Measurements from ENCODE around the gene INPPL1.

The INPPL1 gene

GRCh38 chr11:72218251-72218745 is 6.3 kb upstream of the INPPL1 start:
- DNase-seq (ENCODE audit: low read depth): no peak

- no peak for DNase-seq (ENCODE audit: low read depth)
These were observed 3.7 kb upstream of the INPPL1 start for GRCh38 chr11:72220696-72221363.

GRCh38 chr11:72221386-72222075 is 3.0 kb upstream of the INPPL1 start:
- DNase-seq (ENCODE audit: low read depth): no peak

GRCh38 chr11:72222106-72222891 is 2.3 kb upstream of the INPPL1 start:
- DNase-seq (ENCODE audit: low read depth): no peak

- peak; percentile 56 for DNase-seq (ENCODE audit: low read depth)
These were observed 1.5 kb upstream of the INPPL1 start for GRCh38 chr11:72222907-72223614.

GRCh38 chr11:72223615-72224563 is 678 bp upstream of the INPPL1 start:
- DNase-seq (ENCODE audit: low read depth): no peak

- no peak for DNase-seq (ENCODE audit: low read depth)
These were observed 914 bp downstream of the INPPL1 start for GRCh38 chr11:72225411-72225951.

GRCh38 chr11:72226701-72227100 is 2.1 kb downstream of the INPPL1 start:
- DNase-seq (ENCODE audit: low read depth): no peak

GRCh38 chr11:72227316-72228228 is 3.0 kb downstream of the INPPL1 start:
- DNase-seq (ENCODE audit: low read depth): no peak

GRCh38 chr11:72228229-72228843 is 3.8 kb downstream of the INPPL1 start:
- DNase-seq (ENCODE audit: low read depth): no peak

GRCh38 chr11:72228844-72229231 is 4.3 kb downstream of the INPPL1 start:
- no peak for DNase-seq (ENCODE audit: low read depth)

- no peak for DNase-seq (ENCODE audit: low read depth)
These were observed 4.9 kb downstream of the INPPL1 start for GRCh38 chr11:72229336-72229924.

- DNase-seq (ENCODE audit: low read depth): no peak
These were observed 5.6 kb downstream of the INPPL1 start for GRCh38 chr11:72229925-72230763.

- no peak for DNase-seq (ENCODE audit: low read depth)
These were observed 6.3 kb downstream of the INPPL1 start for GRCh38 chr11:72230764-72231365.

- DNase-seq (ENCODE audit: low read depth): no peak
These were observed 7.1 kb downstream of the INPPL1 start for GRCh38 chr11:72231396-72232259.

GRCh38 chr11:72232260-72233055 is 7.9 kb downstream of the INPPL1 start:
- DNase-seq (ENCODE audit: low read depth): no peak

Measured in HS-5 (cell line).